ENCODE results near the gene PRPF31. TPM values are rescaled to one million over a fixed set of nuclear protein-coding genes. Genes with fewer than 3 reads are reported as not detected.

Gene PRPF31
- total and polyA plus RNA-seq, 3 donors from 2014 or later = 56.4 to 66.6 (median 60.1) TPM

DNA sequence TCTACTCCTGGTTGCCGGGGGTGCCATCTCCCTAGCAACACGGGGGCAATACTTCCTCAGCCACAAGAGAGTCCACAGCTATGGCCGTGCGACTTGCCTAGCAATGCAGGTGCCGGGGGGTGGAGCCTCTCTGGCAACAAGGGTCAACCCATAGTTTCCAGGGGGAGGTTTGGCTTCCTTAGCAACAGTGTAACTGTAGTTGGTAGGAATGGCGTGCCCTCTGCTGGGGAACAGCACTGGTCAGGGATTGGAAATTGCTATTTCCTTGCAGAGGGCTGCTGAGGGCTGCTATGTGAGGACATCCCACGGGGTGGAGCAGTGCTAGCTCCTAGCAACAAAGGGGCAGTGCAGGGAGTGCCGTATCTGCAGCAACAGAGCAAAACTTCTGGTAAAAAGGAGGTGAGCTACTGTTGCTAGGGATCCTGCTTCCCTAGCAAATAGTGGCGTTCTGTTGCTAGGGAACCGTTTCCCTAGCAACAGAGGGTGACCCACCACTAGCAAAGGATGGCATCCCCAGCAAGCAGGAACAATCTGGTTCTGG, 64.4 kb downstream of the PRPF31 start:
- Histone ChIP-seq H3K27ac (no peak overlapping the region), H3K36me3 (ENCODE audit: low read depth, missing control alignments) (no peaks in the 10 kb centered on the region)
- peak; percentile 87 for DNase-seq

DNA sequence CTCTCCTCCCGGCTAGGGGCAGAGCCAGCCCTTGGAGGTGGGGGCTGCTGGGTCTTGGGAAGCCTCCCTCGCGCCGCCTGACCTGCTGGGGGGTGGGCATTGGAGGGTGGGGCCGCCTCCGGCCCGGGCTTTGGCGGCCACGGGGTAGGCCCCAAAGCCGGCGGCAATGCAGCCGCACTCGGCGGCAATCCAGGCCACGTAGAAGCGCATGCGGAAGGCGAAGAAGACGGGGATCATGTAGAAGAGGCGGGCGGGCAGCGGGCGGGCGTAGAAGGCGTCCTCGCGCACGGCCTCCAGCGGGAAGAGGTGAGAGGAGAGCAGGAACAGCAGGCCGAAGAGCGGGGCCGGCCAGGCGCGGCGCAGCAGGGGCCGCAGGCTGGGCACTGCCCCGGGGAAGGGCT, 65.1 kb downstream of the PRPF31 start:
- no peaks in the 10 kb centered on the region for H3K4me1 ChIP-seq
- H3K36me3 ChIP-seq (ENCODE audit: low read depth, missing control alignments) = no peaks in the 10 kb centered on the region
- intact Hi-C loops (cut with DNase I; ENCODE audit: low total_unique reads) = no loop called here
- 68 to 92% methylated on average over 8 to 37 of the region's 37 CpGs for WGBS, 2 donors
- DNase-seq = no peak
- H3K27ac ChIP-seq = no peak overlapping the region
- no peak for TF ChIP-seq CTCF (IDR thresholded peaks at IDR 0.05)
- no peak for TF ChIP-seq POLR2A (IDR thresholded peaks at IDR 0.05)
- no peaks in the 10 kb centered on the region for H3K9me3 ChIP-seq
- no peaks in the 10 kb centered on the region for H3K27me3 ChIP-seq
- no peak overlapping the region for H3K4me3 ChIP-seq

More for the DNA sequence above, 64.4 kb downstream of the PRPF31 start:
- Histone ChIP-seq H3K4me1 (no peaks in the 10 kb centered on the region), H3K4me3 (no peak overlapping the region), H3K9me3 (no peaks in the 10 kb centered on the region), H3K27me3 (no peaks in the 10 kb centered on the region)
- intact Hi-C loops (cut with DNase I; ENCODE audit: low total_unique reads) = no loop called here
- WGBS, 2 donors = 49 to 74% methylated on average over 9 to 10 of the region's 10 CpGs
- TF ChIP-seq CTCF (IDR thresholded peaks at IDR 0.05) (peak; percentile 19 to 37 (median 32)), POLR2A (IDR thresholded peaks at IDR 0.05) (no peak)

Other genes starting within 250 kb of the PRPF31 start
- gene MYADM, start 247.9 kb upstream of the PRPF31 start, total RNA-seq = 10 to 100 TPM; 48.7 to 57.8 TPM
- 128 TPM for gene MYADM, start 247.9 kb upstream of the PRPF31 start, polyA plus RNA-seq (ENCODE audit: insufficient read depth, low read depth, low replicate concordance)
- 10 to 100 TPM in 1 of 2 donors, 1 to 10 TPM in 1; 3.7 to 10.6 TPM for gene PRKCG, start 233.6 kb upstream of the PRPF31 start, total RNA-seq
- gene PRKCG, start 233.6 kb upstream of the PRPF31 start, polyA plus RNA-seq (ENCODE audit: insufficient read depth, low read depth, low replicate concordance) = 4.3 TPM
- gene CACNG7, start 206.5 kb upstream of the PRPF31 start, total RNA-seq = under 1 TPM; 0.39 to 0.81 TPM
- 0.53 TPM for gene CACNG7, start 206.5 kb upstream of the PRPF31 start, polyA plus RNA-seq (ENCODE audit: insufficient read depth, low read depth, low replicate concordance)
- under 1 TPM; 0.62 to 0.94 TPM for gene CACNG8, start 152.8 kb upstream of the PRPF31 start, total RNA-seq
- 0.36 TPM for gene CACNG8, start 152.8 kb upstream of the PRPF31 start, polyA plus RNA-seq (ENCODE audit: insufficient read depth, low read depth, low replicate concordance)
- gene CACNG6, start 124.1 kb upstream of the PRPF31 start, total RNA-seq = 1 to 10 TPM; 5.3 to 5.5 TPM
- 2.1 TPM for gene CACNG6, start 124.1 kb upstream of the PRPF31 start, polyA plus RNA-seq (ENCODE audit: insufficient read depth, low read depth, low replicate concordance)
- gene VSTM1, start 51.9 kb upstream of the PRPF31 start, total RNA-seq = not detected
- 1.4 TPM for gene VSTM1, start 51.9 kb upstream of the PRPF31 start, polyA plus RNA-seq (ENCODE audit: insufficient read depth, low read depth, low replicate concordance)
- under 1 TPM in 1 of 2 donors, not detected in 1; 0.37 TPM for gene TARM1, start 34.4 kb upstream of the PRPF31 start, total RNA-seq
- not detected for gene TARM1, start 34.4 kb upstream of the PRPF31 start, polyA plus RNA-seq (ENCODE audit: insufficient read depth, low read depth, low replicate concordance)
- gene OSCAR, start 15.0 kb upstream of the PRPF31 start, total RNA-seq = 1 to 10 TPM; 1.2 to 1.7 TPM
- gene OSCAR, start 15.0 kb upstream of the PRPF31 start, polyA plus RNA-seq (ENCODE audit: insufficient read depth, low read depth, low replicate concordance) = 1.7 TPM
- 10 to 100 TPM; 40.0 to 55.6 TPM for gene NDUFA3, start 12.9 kb upstream of the PRPF31 start, total RNA-seq
- gene NDUFA3, start 12.9 kb upstream of the PRPF31 start, polyA plus RNA-seq (ENCODE audit: insufficient read depth, low read depth, low replicate concordance) = 251 TPM
- gene TFPT, start 97 bp upstream of the PRPF31 start, total RNA-seq = 10 to 100 TPM; 11.2 to 12.9 TPM
- gene TFPT, start 97 bp upstream of the PRPF31 start, polyA plus RNA-seq (ENCODE audit: insufficient read depth, low read depth, low replicate concordance) = 16.0 TPM
- 10 to 100 TPM; 79.3 to 79.9 TPM for gene CNOT3, start 22.0 kb downstream of the PRPF31 start, total RNA-seq
- gene CNOT3, start 22.0 kb downstream of the PRPF31 start, polyA plus RNA-seq (ENCODE audit: insufficient read depth, low read depth, low replicate concordance) = 94.3 TPM
- 10 to 100 TPM; 10.2 to 12.8 TPM for gene LENG1, start 44.0 kb downstream of the PRPF31 start, total RNA-seq
- 20.6 TPM for gene LENG1, start 44.0 kb downstream of the PRPF31 start, polyA plus RNA-seq (ENCODE audit: insufficient read depth, low read depth, low replicate concordance)
- gene TMC4, start 57.4 kb downstream of the PRPF31 start, total RNA-seq = under 1 TPM; 0.31 to 0.43 TPM
- 4.1 TPM for gene TMC4, start 57.4 kb downstream of the PRPF31 start, polyA plus RNA-seq (ENCODE audit: insufficient read depth, low read depth, low replicate concordance)
- 100 to 1,000 TPM; 479 to 482 TPM for gene MBOAT7, start 73.8 kb downstream of the PRPF31 start, total RNA-seq
- 218 TPM for gene MBOAT7, start 73.8 kb downstream of the PRPF31 start, polyA plus RNA-seq (ENCODE audit: insufficient read depth, low read depth, low replicate concordance)
- 100 to 1,000 TPM; 162 to 177 TPM for gene TSEN34, start 75.6 kb downstream of the PRPF31 start, total RNA-seq
- gene TSEN34, start 75.6 kb downstream of the PRPF31 start, polyA plus RNA-seq (ENCODE audit: insufficient read depth, low read depth, low replicate concordance) = 73.1 TPM
- 1,000 to 10,000 TPM in 1 of 2 donors, 100 to 1,000 TPM in 1; 648 to 1,251 TPM for gene RPS9, start 85.1 kb downstream of the PRPF31 start, total RNA-seq
- gene RPS9, start 85.1 kb downstream of the PRPF31 start, polyA plus RNA-seq (ENCODE audit: insufficient read depth, low read depth, low replicate concordance) = 969 TPM
- 10 to 100 TPM in 1 of 2 donors, 1 to 10 TPM in 1; 3.6 to 11.0 TPM for gene LILRB3, start 107.3 kb downstream of the PRPF31 start, total RNA-seq
- gene LILRB3, start 107.3 kb downstream of the PRPF31 start, polyA plus RNA-seq (ENCODE audit: insufficient read depth, low read depth, low replicate concordance) = 4.9 TPM
- 1 to 10 TPM in 1 of 2 donors, under 1 TPM in 1; 0.37 to 1.5 TPM for gene LILRA6, start 127.0 kb downstream of the PRPF31 start, total RNA-seq
- 2.7 TPM for gene LILRA6, start 127.0 kb downstream of the PRPF31 start, polyA plus RNA-seq (ENCODE audit: insufficient read depth, low read depth, low replicate concordance)
- gene LILRB5, start 141.5 kb downstream of the PRPF31 start, total RNA-seq = 1 to 10 TPM; 1.9 to 4.4 TPM
- gene LILRB5, start 141.5 kb downstream of the PRPF31 start, polyA plus RNA-seq (ENCODE audit: insufficient read depth, low read depth, low replicate concordance) = 8.7 TPM
- under 1 TPM; 0.71 to 0.99 TPM for gene LILRB2, start 165.4 kb downstream of the PRPF31 start, total RNA-seq
- gene LILRB2, start 165.4 kb downstream of the PRPF31 start, polyA plus RNA-seq (ENCODE audit: insufficient read depth, low read depth, low replicate concordance) = 3.0 TPM
- 1 to 10 TPM; 1.1 to 1.2 TPM for gene LILRA5, start 197.4 kb downstream of the PRPF31 start, total RNA-seq
- gene LILRA5, start 197.4 kb downstream of the PRPF31 start, polyA plus RNA-seq (ENCODE audit: insufficient read depth, low read depth, low replicate concordance) = 1.4 TPM
- gene LILRA4, start 223.4 kb downstream of the PRPF31 start, total RNA-seq = under 1 TPM in 1 of 2 donors, not detected in 1; 0.81 TPM
- 0.50 TPM for gene LILRA4, start 223.4 kb downstream of the PRPF31 start, polyA plus RNA-seq (ENCODE audit: insufficient read depth, low read depth, low replicate concordance)
- 1 to 10 TPM; 6.4 to 7.1 TPM for gene LAIR1, start 249.2 kb downstream of the PRPF31 start, total RNA-seq
- 13.4 TPM for gene LAIR1, start 249.2 kb downstream of the PRPF31 start, polyA plus RNA-seq (ENCODE audit: insufficient read depth, low read depth, low replicate concordance)